CD4-positive, CD25-positive, alpha-beta regulatory T cell (primary cell): Measurements from ENCODE around the gene SP3. TPM values are rescaled to one million over a fixed set of nuclear protein-coding genes. Genes with fewer than 3 reads are reported as not detected.

Experiments used
- ATAC-seq, 2 donors: fragments of 150-1000 bp; cut with Tn5 transposase; one replicate each; pipeline ENCODE4 v1.10.0; 2021; ENCODE audit warnings: low read depth in 2 of 2, moderate number of reproducible peaks in 2 of 2, moderate library complexity in 1 of 2
- DNase-seq, 3 donors: peaks; one replicate each; pipeline versions ENCODE4 v3.0.0 to v3.0.0-alpha.2; 2012 to 2022; ENCODE audit warnings: mixed read lengths in 1 of 3
- H3K27ac ChIP-seq: one replicate; pipeline ENCODE4 v1.7.0; 2013; ENCODE audit warnings: mild to moderate bottlenecking, low read length; ENCODE audit not compliant: insufficient read depth, poor library complexity, severe bottlenecking
- H3K27me3 ChIP-seq: one replicate; pipeline ENCODE4 v1.7.0; 2013; ENCODE audit warnings: low read length; ENCODE audit not compliant: control insufficient read depth, insufficient read depth
- H3K36me3 ChIP-seq: one replicate; pipeline ENCODE4 v1.7.0; 2013; ENCODE audit warnings: mild to moderate bottlenecking, low read length, moderate library complexity; ENCODE audit not compliant: control insufficient read depth, insufficient read depth
- H3K4me1 ChIP-seq: 2 replicates; pipeline ENCODE4 v1.7.0; 2013; ENCODE audit warnings: mild to moderate bottlenecking, low read length; ENCODE audit not compliant: insufficient read depth, control insufficient read depth, poor library complexity, severe bottlenecking
- H3K4me3 ChIP-seq: one replicate; pipeline ENCODE4 v1.7.0; 2013; ENCODE audit warnings: low read depth, mild to moderate bottlenecking, low read length, moderate library complexity
- H3K9me3 ChIP-seq, 2 experiments: 1 replicate in 1 of 2; 2 replicates in 1 of 2; pipeline ENCODE4 v1.7.0; 2013; ENCODE audit warnings: low read length in 2 of 2, mild to moderate bottlenecking in 1 of 2, moderate library complexity in 1 of 2; ENCODE audit not compliant: control insufficient read depth in 2 of 2
- H3K27ac Mint-ChIP-seq, 3 donors: one replicate each; pipeline ENCODE4 v1.8.0; 2020 to 2022; ENCODE audit warnings: mild to moderate bottlenecking in 3 of 3, mixed read lengths in 3 of 3, moderate library complexity in 2 of 3
- H3K27me3 Mint-ChIP-seq: one replicate; pipeline ENCODE4 v1.8.0; 2022; ENCODE audit warnings: mild to moderate bottlenecking, mixed read lengths
- H3K36me3 Mint-ChIP-seq: one replicate; pipeline ENCODE4 v1.8.0; 2020; ENCODE audit warnings: mixed read lengths
- H3K4me1 Mint-ChIP-seq, 4 donors: one replicate each; pipeline ENCODE4 v1.8.0; 2020 to 2022; ENCODE audit warnings: mixed read lengths in 4 of 4, mild to moderate bottlenecking in 1 of 4
- H3K4me3 Mint-ChIP-seq, 4 donors: one replicate each; pipeline ENCODE4 v1.8.0; 2020 to 2022; ENCODE audit warnings: mild to moderate bottlenecking in 4 of 4, mixed read lengths in 4 of 4, moderate library complexity in 3 of 4
- H3K9me3 Mint-ChIP-seq, 7 donors: one replicate each; pipeline ENCODE4 v1.8.0; 2020 to 2022; ENCODE audit warnings: mixed read lengths in 7 of 7, mild to moderate bottlenecking in 3 of 7, moderate library complexity in 2 of 7
- polyA plus RNA-seq, 4 donors: library from polyadenylated mRNA; unstranded; fragments of 300-500 nt; fragmentation: Illumina TruSeq; gene quantifications; one replicate each; pipeline ENCODE4 v1.2.3, GENCODE V29; 2021
- total RNA-seq: library from RNA; stranded (reverse); gene quantifications from one replicate; pipeline ENCODE4 v1.2.3, GENCODE V29; 2022

The SP3 gene
- total and polyA plus RNA-seq, 5 donors from 2014 or later = 65.9 to 153 (median 81.6) TPM

DNA sequence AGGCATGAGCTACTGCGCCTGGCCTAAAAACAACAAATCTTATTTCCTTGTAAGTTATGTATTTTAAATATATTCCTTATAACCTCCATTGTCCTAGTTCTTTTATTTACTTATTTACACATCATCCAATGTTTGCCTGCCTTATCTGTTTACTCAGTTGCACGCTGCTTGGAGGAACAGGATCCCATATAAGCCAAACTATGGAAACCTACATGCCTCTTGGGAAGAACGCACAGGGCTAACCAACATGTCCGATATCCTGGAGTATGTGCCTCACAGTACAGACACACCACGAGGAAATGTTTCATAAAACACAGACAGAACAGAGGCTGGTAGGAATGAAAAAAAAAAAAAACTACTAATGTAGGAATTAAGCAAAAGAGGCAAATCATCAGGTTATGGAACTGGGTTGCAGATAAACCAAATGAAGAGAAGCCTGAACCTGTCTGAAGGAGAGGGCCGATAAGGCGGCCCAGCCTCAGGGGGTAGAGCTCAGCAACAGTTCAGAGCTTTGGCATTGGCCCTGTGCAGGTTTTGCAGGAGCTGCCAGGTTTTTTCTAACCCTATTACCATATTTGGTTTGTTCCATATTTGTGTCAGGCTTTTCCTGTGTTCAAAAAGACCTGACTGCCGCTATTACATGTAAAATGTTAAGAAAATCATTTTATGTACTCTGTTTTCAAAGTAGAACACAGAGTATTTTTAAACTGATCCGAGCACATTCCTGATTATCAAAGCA, 19.9 kb upstream of the SP3 start:
- peak overlapping the region in 1 of 4 donors; percentile 13 for H3K4me3 Mint-ChIP-seq
- Histone ChIP-seq H3K4me1 (no peaks in the 10 kb centered on the region), H3K4me3 (no peak overlapping the region), H3K27ac (no peak overlapping the region), H3K27me3 (no peaks in the 10 kb centered on the region), H3K36me3 (no peaks in the 10 kb centered on the region), H3K9me3 (no peaks in the 10 kb centered on the region)
- H3K36me3 Mint-ChIP-seq = no peaks in the 10 kb centered on the region
- H3K4me1 Mint-ChIP-seq = no peaks in the 10 kb centered on the region
- H3K27me3 Mint-ChIP-seq = peaks cover 16% of the 10 kb centered on the region
- ATAC-seq (no peak), DNase-seq (no peak)
- H3K27ac Mint-ChIP-seq = peak overlapping the region in 1 of 3 donors; percentile 38
- peaks cover 0 to 2% (median 0%) of the 10 kb centered on the region in 7 donors for H3K9me3 Mint-ChIP-seq

GRCh38 chr2:173983391-173983871, 18.3 kb upstream of the SP3 start:
- Histone ChIP-seq H3K36me3 (no peaks in the 10 kb centered on the region), H3K9me3 (no peaks in the 10 kb centered on the region), H3K27me3 (no peaks in the 10 kb centered on the region), H3K27ac (no peak overlapping the region), H3K4me1 (no peaks in the 10 kb centered on the region), H3K4me3 (no peak overlapping the region)
- ATAC-seq = no peak
- H3K4me1 Mint-ChIP-seq = no peaks in the 10 kb centered on the region
- H3K36me3 Mint-ChIP-seq = no peaks in the 10 kb centered on the region
- H3K27me3 Mint-ChIP-seq = peaks cover 11% of the 10 kb centered on the region
- no peak for DNase-seq
- no peak overlapping the region for H3K4me3 Mint-ChIP-seq
- H3K27ac Mint-ChIP-seq = no peak overlapping the region
- H3K9me3 Mint-ChIP-seq = peaks cover 0 to 4% (median 0%) of the 10 kb centered on the region in 7 donors

DNA sequence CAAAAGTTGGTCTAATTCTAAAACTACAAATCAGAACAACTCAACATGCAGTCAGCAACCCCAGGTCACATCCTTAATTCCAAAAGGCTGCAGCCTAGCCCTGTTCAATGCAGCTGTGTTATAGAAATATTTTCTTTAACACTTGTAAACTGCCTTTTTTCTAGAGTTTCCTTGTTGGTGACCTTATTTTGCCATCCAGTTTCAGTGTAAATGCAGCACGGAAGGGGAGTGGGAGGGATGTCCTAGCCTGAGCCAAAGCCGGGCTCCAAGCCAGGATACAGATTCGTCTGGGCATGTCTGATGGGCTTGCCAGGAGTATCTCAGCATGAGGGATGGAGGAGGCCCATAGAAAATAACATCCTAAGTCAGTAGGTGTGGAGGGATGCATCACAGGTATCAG, 17.7 kb upstream of the SP3 start:
- H3K27ac ChIP-seq = no peak overlapping the region
- H3K36me3 ChIP-seq = no peaks in the 10 kb centered on the region
- H3K27me3 ChIP-seq = no peaks in the 10 kb centered on the region
- Mint-ChIP-seq H3K9me3 (peaks cover 0 to 4% (median 0%) of the 10 kb centered on the region in 7 donors), H3K4me3 (no peak overlapping the region), H3K27me3 (peaks cover 15% of the 10 kb centered on the region), H3K27ac (no peak overlapping the region), H3K36me3 (no peaks in the 10 kb centered on the region), H3K4me1 (no peaks in the 10 kb centered on the region)
- H3K9me3 ChIP-seq = no peaks in the 10 kb centered on the region
- DNase-seq (no peak), ATAC-seq (no peak)
- no peak overlapping the region for H3K4me3 ChIP-seq
- no peaks in the 10 kb centered on the region for H3K4me1 ChIP-seq

- Mint-ChIP-seq H3K4me1 (no peaks in the 10 kb centered on the region), H3K4me3 (no peak overlapping the region), H3K27ac (no peak overlapping the region), H3K9me3 (peaks cover 0 to 4% (median 0%) of the 10 kb centered on the region in 7 donors), H3K27me3 (peaks cover 16% of the 10 kb centered on the region), H3K36me3 (no peaks in the 10 kb centered on the region)
- Histone ChIP-seq H3K36me3 (no peaks in the 10 kb centered on the region), H3K4me1 (no peaks in the 10 kb centered on the region), H3K9me3 (no peaks in the 10 kb centered on the region), H3K4me3 (no peak overlapping the region), H3K27ac (no peak overlapping the region), H3K27me3 (peaks cover 3% of the 10 kb centered on the region)
- no peak for DNase-seq
- ATAC-seq = no peak
These were observed 17.1 kb upstream of the SP3 start for GRCh38 chr2:173982182-173982714.

- Mint-ChIP-seq H3K4me3 (no peak overlapping the region), H3K27ac (no peak overlapping the region), H3K4me1 (no peaks in the 10 kb centered on the region), H3K36me3 (no peaks in the 10 kb centered on the region), H3K27me3 (peaks cover 16% of the 10 kb centered on the region), H3K9me3 (peaks cover 0 to 4% (median 0%) of the 10 kb centered on the region in 7 donors)
- H3K27ac ChIP-seq = no peak overlapping the region
- H3K27me3 ChIP-seq = peaks cover 3% of the 10 kb centered on the region
- H3K36me3 ChIP-seq = no peaks in the 10 kb centered on the region
- H3K9me3 ChIP-seq = no peaks in the 10 kb centered on the region
- H3K4me3 ChIP-seq = no peak overlapping the region
- ATAC-seq (no peak), DNase-seq (no peak)
- H3K4me1 ChIP-seq = no peaks in the 10 kb centered on the region
These were observed 16.3 kb upstream of the SP3 start for GRCh38 chr2:173981520-173981919.

GRCh38 chr2:173979751-173980351, 14.7 kb upstream of the SP3 start:
- Histone ChIP-seq H3K36me3 (no peaks in the 10 kb centered on the region), H3K4me1 (no peaks in the 10 kb centered on the region), H3K27ac (no peak overlapping the region), H3K9me3 (no peaks in the 10 kb centered on the region), H3K27me3 (peaks cover 3% of the 10 kb centered on the region), H3K4me3 (no peak overlapping the region)
- Mint-ChIP-seq H3K4me1 (no peaks in the 10 kb centered on the region), H3K27me3 (peaks cover 16% of the 10 kb centered on the region), H3K4me3 (no peak overlapping the region), H3K36me3 (no peaks in the 10 kb centered on the region), H3K9me3 (peaks cover 0 to 4% (median 0%) of the 10 kb centered on the region in 7 donors), H3K27ac (no peak overlapping the region)
- no peak for ATAC-seq
- no peak for DNase-seq

GRCh38 chr2:173978447-173978846, 13.3 kb upstream of the SP3 start:
- Histone ChIP-seq H3K27me3 (peaks cover 3% of the 10 kb centered on the region), H3K4me1 (no peaks in the 10 kb centered on the region), H3K9me3 (no peaks in the 10 kb centered on the region), H3K36me3 (no peaks in the 10 kb centered on the region), H3K27ac (no peak overlapping the region), H3K4me3 (no peak overlapping the region)
- no peaks in the 10 kb centered on the region for H3K4me1 Mint-ChIP-seq
- DNase-seq = no peak
- H3K27me3 Mint-ChIP-seq = peaks cover 11% of the 10 kb centered on the region
- H3K36me3 Mint-ChIP-seq = no peaks in the 10 kb centered on the region
- no peak overlapping the region for H3K27ac Mint-ChIP-seq
- no peak overlapping the region for H3K4me3 Mint-ChIP-seq
- no peak for ATAC-seq
- H3K9me3 Mint-ChIP-seq = peaks cover 0 to 1% (median 0%) of the 10 kb centered on the region in 7 donors
